Measurements from ENCODE around the gene PPP2R2C.

GRCh38 chr4:6470502-6471306 lies 1.7 kb downstream of the PPP2R2C start:
- TF ChIP-seq CTCF (IDR thresholded peaks at IDR 0.05), result no peak
- TF ChIP-seq POLR2A (IDR thresholded peaks at IDR 0.05), result no peak

Data from body of pancreas (tissue), 4 donors.